Activated CD4-positive, CD25-positive, alpha-beta regulatory T cell treated with anti-CD3 and anti-CD28 coated beads, Interleukin-2, amount 50 U/mL, for 24 hours (primary cell): Measurements from ENCODE around the gene PAQR7.
"Not testable (repeated sequence)": the region's sequence is repeated elsewhere in the genome, so short reads cannot be mapped to it uniquely, and the experiment has no call there.

Experiments
- ATAC-seq, 2 donors: fragments of 150-1000 bp; cut with Tn5 transposase; one replicate each; pipeline ENCODE4 v1.10.0; 2021; ENCODE audit warnings: mild to moderate bottlenecking in 1 of 2, moderate library complexity in 1 of 2

The PAQR7 gene

GRCh38 chr1:25844536-25845337 lies 30.8 kb downstream of the PAQR7 start:
- ATAC-seq: no peak

DNA sequence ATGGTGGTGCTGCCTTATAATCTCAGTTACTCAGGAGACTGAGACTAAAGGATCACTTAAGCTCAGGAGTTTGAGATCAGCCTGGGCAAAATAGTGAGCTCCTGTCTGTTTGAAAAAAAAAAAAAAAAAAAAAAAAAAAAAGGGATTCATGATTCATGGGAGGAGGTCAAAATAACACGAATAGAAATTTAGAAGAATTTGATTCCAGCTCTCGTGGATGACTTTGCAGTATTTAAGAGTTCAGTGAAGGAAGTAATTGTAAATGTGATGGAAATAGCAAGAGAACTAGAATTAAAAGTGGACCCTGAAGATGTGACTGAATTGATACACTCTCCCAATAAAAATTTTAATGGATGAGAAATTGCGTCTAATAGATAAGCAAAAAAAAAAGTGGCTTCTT lies 32.0 kb downstream of the PAQR7 start:
- no peak for ATAC-seq

DNA sequence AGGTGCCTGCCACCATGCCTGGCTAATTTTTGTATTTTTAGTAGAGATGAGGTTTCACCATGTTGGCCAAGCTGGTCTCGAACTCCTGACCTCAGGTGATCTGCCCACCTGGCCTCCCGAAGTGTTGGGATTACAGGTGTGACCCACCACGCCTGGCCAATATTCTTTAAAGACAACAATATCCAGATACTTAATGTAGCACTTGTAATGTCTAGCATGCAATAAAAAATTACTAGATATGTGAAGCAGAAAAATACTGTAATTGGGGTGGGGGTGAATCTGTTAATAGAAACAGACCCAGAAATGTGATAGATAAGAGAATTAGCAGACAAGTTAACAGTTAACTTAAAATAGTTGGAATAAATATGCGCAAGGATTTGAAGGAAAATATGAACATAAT lies 35.7 kb downstream of the PAQR7 start:
- not testable (repeated sequence) for ATAC-seq

DNA sequence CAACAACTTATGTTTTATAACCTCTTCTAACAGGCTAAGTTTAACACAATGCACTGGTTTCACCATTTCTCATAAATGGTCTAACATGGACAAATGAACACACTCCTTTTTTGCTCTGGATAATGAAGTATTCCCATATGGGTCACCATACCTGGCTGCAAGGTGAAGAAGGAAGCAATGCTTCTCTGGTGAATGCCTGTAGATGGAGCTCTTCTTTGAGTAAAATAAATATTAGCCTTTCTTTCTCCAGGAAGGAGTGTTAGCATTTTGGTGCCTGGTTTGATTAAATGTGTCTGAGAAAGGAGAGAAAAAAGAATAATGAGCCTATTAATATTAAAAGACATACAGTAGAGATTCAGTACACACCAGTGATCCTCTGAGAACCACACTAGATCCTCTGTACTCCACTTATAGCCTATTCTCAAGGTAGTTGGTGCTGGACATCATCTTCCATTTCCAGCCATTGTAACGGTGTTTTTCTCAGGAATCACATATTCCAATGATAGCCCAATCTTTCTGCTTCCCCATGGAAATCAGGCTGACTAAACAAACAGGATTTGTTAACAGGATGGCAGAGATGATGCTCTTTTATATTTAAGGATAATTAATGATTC lies 38.1 kb downstream of the PAQR7 start:
- no peak for ATAC-seq

- no peak for ATAC-seq
Observed at GRCh38 chr1:25836695-25837094, 38.8 kb downstream of the PAQR7 start.

- no peak for ATAC-seq
Observed at GRCh38 chr1:25834894-25835293, 40.6 kb downstream of the PAQR7 start.

DNA sequence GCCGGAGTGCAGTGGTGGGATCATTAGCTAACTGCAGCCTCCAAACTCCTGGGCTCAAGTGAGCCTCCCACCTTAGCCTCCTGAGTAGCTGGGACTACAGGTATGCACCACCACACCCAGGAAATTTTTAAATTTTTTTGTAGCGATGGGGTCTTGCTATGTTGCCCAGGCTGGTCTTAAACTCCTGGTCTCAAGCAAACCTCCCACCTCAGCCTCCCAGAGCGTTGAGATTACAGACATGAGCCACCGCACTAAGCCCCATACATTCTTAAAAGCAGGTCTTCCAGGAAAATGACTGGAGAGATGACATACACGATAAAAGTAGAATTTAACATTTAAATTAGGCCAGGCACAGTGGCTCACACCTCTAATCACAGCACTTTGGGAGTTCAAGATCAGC lies 42.4 kb downstream of the PAQR7 start:
- no peak for ATAC-seq

GRCh38 chr1:25832336-25833037 lies 43.0 kb downstream of the PAQR7 start:
- ATAC-seq: no peak

DNA sequence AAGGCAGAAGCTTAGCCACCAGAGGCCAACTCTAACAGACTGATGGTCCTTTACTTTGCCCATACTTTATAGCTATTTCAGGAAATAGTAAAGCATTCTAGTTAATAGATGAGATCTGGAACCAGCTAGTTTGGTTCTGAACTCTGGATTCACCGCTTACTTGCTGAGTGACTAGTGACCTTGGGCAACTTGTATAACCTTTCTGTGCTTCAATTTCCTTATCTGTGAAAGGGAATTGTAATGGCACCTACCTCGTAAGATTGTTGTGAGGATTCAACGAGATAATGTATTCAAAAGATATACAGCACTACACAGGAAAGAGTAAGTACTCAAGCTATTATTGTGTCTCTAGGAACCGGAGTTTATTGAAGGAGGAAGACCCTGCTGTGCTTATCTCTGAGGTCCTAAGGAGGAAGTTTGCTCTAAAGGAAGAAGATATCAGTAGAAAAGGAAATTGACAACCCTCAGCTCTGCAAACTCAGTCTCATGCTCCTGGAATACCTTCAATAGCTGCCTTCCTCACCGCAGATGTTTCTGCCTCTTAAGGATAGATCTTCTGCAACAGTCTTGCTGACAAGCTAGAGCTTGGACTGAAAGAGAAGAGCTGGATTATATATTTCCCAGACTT lies 43.8 kb downstream of the PAQR7 start:
- ATAC-seq: no peak

DNA sequence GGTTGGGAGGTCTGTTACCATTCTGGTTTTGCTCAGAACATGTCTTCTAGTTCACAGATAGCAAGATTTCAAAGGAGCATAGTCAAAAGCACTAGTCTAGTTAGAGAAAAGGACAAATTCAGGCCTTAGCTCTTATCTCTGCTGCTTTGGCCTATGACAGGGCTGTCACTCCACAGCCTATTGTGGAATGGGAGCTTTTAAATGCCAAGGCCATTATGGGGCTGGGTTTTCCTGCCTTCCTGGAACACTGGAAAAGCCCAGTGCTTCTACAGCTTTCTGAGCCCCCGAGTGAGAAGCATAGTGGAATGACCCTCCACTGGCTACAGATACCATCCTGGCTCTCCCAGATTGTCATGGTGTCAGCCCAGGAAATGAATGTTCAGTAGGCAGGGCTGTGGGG lies 46.5 kb downstream of the PAQR7 start:
- no peak for ATAC-seq

DNA sequence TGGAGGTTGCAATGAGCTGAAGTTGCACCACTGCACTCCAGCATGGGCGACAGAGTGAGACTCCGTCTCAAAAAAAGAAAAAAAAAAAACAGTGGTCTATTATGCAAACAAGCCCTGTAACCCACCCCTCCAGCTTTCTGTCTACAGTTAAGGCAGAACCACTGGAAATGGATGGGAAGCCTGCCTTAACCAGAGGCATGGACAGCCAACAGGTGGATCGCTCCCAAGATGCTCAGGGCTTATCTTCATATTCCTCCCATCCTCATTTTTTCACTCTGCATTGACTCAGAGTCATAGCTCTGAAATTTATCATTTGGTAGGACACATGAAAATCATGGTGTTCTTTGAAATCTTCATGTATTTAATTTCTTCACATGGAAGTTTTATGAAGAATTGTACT lies 47.0 kb downstream of the PAQR7 start:
- no peak for ATAC-seq

DNA sequence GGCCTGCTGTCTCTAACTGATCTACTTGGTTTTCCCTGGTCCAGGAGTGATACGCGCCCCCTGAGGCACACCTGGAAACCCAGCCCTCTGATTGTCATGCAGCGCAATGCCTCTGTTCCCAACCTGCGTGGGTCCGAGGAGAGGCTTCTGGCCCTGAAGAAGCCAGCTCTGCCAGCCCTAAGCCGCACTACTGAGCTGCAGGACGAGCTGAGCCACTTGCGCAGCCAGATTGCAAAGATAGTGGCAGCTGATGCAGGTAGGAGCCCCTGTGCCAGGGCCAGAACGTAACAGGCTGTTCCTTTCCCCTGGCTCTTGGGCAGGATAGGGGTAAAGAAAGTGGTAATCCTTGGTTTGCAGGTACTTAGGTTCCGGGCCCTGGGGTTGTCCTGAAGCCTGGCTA lies 48.9 kb downstream of the PAQR7 start:
- no peak for ATAC-seq

DNA sequence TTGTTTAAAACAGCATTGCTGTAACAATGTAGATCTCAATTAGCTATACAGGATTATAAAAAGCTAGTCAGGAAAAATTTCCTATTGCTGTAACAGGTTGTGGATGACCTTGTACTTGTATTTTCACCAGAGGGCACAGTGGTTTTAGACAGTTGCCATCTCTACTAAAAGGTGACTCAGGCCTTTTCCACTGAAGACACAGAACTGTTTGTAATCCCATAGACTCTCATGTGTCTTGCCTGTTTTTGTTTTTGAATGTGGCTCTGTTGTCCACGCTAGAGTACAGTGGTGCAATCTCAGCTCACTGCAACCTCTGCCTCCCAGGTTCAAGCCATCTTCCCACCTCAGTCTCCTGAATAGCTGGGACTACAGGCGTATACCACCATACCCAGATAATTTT lies 49.9 kb downstream of the PAQR7 start:
- ATAC-seq: no peak

DNA sequence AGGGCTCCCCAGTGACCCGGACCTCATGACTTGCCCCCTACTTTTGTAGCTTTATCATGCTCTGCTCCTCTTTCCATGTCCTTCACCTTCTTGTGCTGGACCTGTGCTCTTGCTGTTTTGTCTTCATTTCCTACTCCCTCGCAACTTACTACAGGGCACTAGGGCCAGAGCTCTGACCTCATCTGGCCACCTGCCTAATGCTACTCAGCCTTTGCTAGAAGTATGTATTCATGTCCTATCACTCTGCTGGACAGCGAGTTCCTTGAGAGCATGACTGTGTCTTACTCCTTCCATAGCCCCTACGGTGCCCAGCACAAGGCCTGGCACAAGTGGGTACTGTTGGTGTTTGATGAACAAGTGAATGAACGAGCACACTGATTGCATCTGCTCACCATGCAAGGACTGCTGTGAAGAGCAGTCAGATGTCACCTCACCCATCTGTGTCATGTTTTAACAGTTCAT lies 53.8 kb downstream of the PAQR7 start:
- no peak for ATAC-seq

DNA sequence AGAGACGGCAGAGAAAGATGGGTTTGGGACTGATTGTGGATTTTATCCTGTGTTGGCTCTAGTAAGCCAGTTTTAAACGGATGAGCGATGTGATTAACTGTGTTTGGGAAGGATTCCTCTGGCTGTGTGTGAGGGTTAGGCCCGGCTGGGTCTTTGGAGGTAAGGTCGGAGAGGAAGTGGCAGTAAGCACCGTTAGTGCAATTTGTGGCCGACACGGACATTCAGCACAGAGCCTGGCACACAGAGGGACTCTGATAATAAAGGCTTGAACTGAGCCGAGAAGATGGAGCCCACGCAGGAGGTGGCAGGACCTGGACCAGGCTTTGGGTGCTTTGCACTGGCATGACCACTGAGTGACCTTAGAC lies 54.4 kb downstream of the PAQR7 start:
- ATAC-seq: no peak

DNA sequence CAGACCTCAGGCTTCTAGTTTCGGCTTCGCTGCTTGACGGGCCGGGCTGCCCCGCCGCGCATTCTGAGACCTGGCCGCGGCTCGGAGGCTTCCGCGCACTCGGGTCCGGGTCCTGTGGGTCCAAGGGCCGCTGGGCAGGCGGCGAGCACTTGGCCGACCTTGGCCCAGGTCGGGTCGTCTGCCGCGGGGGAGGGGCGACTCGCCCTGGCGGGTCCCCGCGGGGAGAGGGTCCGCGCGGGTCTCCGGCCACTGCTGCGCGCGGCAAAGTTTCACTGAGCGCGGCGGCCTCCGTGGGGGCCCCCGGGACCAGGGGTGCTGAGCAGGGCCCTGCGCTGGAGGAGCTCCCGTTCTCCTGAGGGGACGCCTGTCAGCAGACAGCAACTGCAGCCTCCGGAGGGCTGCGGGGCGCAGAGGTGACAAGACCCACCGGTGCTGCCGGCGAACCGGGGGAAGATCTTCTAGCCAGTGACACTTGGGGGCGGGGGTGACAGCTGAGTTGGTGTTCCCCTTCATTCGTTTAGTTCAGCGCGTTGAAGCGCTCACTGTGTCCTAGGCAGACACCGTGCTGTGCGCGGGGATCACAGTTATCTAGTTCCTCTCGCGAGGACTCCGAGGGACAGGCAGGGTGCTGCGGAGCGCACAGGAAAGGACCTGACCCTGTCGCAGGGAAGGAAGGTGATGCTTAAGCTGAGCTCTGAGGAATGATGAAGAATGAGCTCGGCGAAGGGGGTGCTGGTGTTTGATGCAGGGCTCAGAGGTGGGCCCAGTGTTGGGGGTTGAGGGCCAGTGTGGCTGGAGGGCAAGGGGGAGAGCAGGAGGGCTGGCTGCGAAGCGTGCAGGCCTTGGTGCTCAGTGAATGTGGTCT lies 55.0 kb downstream of the PAQR7 start:
- peak; percentile 59 to 66 for ATAC-seq

- ATAC-seq: peak; percentile 91 to 92
Observed at GRCh38 chr1:25819491-25820246, 55.8 kb downstream of the PAQR7 start, which contains the start of gene MTFR1L. MTFR1L (plus strand) TSS chr1:25819954; CDS start chr1:25823105, 3,151 bp downstream.

- no peak for ATAC-seq
Observed at GRCh38 chr1:25818569-25818968, 56.9 kb downstream of the PAQR7 start.

DNA sequence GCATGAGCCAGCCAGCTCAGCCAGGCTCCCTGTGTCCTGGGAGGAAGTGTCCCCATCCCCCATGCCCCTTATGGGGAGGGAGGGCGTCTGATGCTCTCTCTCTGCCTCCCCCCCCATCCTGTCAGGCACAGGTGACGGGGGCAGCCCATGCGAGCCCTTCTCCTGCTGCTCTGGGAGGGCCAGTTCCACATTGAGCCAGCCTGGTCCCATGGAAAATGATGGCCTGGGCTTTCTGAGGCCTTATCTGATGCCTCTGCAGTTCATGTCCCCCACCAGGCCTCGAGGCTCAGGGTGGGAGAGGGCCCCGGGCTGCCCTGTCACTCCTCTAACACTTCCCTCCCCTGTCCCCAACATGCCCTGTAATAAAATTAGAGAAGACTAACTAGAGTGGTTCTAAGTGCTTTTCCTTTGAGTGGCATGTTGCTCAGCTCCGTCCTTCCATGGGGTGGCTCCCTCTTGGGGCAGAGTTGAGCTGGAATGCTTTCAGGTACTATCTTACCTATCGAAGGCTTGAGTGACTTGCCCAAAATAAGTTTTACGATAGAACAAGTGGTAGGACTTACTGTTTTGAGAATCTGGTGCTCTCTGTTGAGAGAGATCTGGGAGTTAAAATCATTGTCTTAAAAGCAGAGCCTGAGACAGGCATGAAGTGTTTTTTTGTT lies 57.5 kb downstream of the PAQR7 start:
- no peak for ATAC-seq

- no peak for ATAC-seq
Observed at GRCh38 chr1:25816112-25816718, 59.3 kb downstream of the PAQR7 start.
